NCI-H446 (cell line): Measurements from ENCODE around the gene PDGFRB.

Experiments used
- DNase-seq, 2 experiments: peaks; one replicate each; lab custom pipeline; 2025; lab: John Stamatoyannopoulos, UW

The PDGFRB gene

GRCh38 chr5:150130493-150130922 lies 25.1 kb downstream of the PDGFRB start:
- no peak for DNase-seq

- peak; percentile 47 to 61 for DNase-seq
These were observed 25.7 kb downstream of the PDGFRB start for GRCh38 chr5:150129813-150130492.

- no peak for DNase-seq
These were observed 26.2 kb downstream of the PDGFRB start for GRCh38 chr5:150129454-150129812.

GRCh38 chr5:150126921-150127265 lies 28.8 kb downstream of the PDGFRB start:
- no peak for DNase-seq

GRCh38 chr5:150126199-150126920 lies 29.3 kb downstream of the PDGFRB start:
- no peak for DNase-seq

GRCh38 chr5:150125334-150125733 lies 30.3 kb downstream of the PDGFRB start:
- no peak for DNase-seq

- DNase-seq: no peak
These were observed 31.0 kb downstream of the PDGFRB start for GRCh38 chr5:150124596-150124995.

GRCh38 chr5:150124111-150124557 lies 31.5 kb downstream of the PDGFRB start:
- DNase-seq: no peak

- DNase-seq: no peak
These were observed 32.1 kb downstream of the PDGFRB start for GRCh38 chr5:150123542-150123941.

GRCh38 chr5:150122536-150123481 lies 32.8 kb downstream of the PDGFRB start:
- DNase-seq: no peak

GRCh38 chr5:150122158-150122510 lies 33.5 kb downstream of the PDGFRB start:
- no peak for DNase-seq

GRCh38 chr5:150121448-150122157 lies 34.0 kb downstream of the PDGFRB start:
- DNase-seq: no peak

- DNase-seq: no peak
These were observed 34.8 kb downstream of the PDGFRB start for GRCh38 chr5:150120617-150121447.

- no peak for DNase-seq
These were observed 35.6 kb downstream of the PDGFRB start for GRCh38 chr5:150120062-150120441.

GRCh38 chr5:150119421-150120061 lies 36.1 kb downstream of the PDGFRB start:
- DNase-seq: no peak

- DNase-seq: no peak
These were observed 37.0 kb downstream of the PDGFRB start for GRCh38 chr5:150118561-150119229.

- DNase-seq: no peak
These were observed 37.6 kb downstream of the PDGFRB start for GRCh38 chr5:150117945-150118560.

- no peak for DNase-seq
These were observed 38.8 kb downstream of the PDGFRB start for GRCh38 chr5:150116667-150117400.
